ENCODE results near the gene SLC44A1. TPM values are rescaled to one million over a fixed set of nuclear protein-coding genes. Genes with fewer than 3 reads are reported as not detected.

SLC44A1 gene
- total and polyA plus RNA-seq, 2 donors from 2014 or later = 17.4 to 42.3 TPM

DNA sequence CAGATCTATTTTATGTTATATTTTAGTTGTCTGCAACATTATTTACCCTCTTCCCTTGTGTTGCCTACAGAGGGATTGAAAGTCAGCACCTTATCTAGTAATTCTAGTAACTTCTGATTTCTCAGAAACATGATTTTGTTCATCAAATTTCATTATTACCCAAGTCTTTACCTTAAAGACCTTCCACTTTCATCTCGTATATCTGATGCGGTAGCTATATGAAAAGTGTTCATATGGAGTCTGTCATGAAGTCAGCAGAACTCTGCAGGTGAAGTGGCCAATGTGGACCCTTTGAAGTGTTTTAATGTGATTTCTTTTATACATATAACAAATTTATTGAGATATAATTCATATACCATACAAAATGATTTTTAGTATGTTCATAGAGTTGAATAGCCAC is 40.0 kb downstream of the SLC44A1 start:
- no peaks in the 10 kb centered on the region for H3K9me3 ChIP-seq (ENCODE audit: control insufficient read depth in 2 of 3, insufficient read depth in 1 of 3, low read length in 3 of 3)
- no peak for FAIRE-seq
- no peaks in the 10 kb centered on the region for H3K27me3 ChIP-seq (ENCODE audit: control insufficient read depth, insufficient read depth, low read length)
- H3K36me3 ChIP-seq (ENCODE audit: control insufficient read depth in 2 of 3, insufficient read depth in 3 of 3, low read length in 3 of 3) = no peaks in the 10 kb centered on the region
- H3K27ac ChIP-seq (ENCODE audit: low read depth in 2 of 2, low read length in 2 of 2) = no peak overlapping the region
- DNase-seq = no peak
- H3K4me3 ChIP-seq (ENCODE audit: low read length in 3 of 3) = no peak overlapping the region
- TF ChIP-seq CTCF (IDR thresholded peaks at IDR 0.05; ENCODE audit: borderline replicate concordance, extremely low read depth, insufficient read depth) = no peak
- H3K4me1 ChIP-seq (ENCODE audit: control insufficient read depth in 2 of 3, insufficient read depth in 2 of 3, low read depth in 1 of 3, low read length in 3 of 3) = no peaks in the 10 kb centered on the region
- no peak overlapping the region for H3K9ac ChIP-seq (ENCODE audit: low read length in 3 of 3)
- intact Hi-C loops (cut with DNase I) = no loop called here

GRCh38 chr9:105286098-105286497 is 41.6 kb downstream of the SLC44A1 start:
- no peak overlapping the region for H3K9ac ChIP-seq (ENCODE audit: low read length in 3 of 3)
- DNase-seq (no peak), FAIRE-seq (no peak)
- no peak for TF ChIP-seq CTCF (IDR thresholded peaks at IDR 0.05; ENCODE audit: borderline replicate concordance, extremely low read depth, insufficient read depth)
- intact Hi-C loops (cut with DNase I) = no loop called here
- no peaks in the 10 kb centered on the region for H3K9me3 ChIP-seq (ENCODE audit: control insufficient read depth in 2 of 3, insufficient read depth in 1 of 3, low read length in 3 of 3)
- no peaks in the 10 kb centered on the region for H3K36me3 ChIP-seq (ENCODE audit: control insufficient read depth in 2 of 3, insufficient read depth in 3 of 3, low read length in 3 of 3)
- no peaks in the 10 kb centered on the region for H3K27me3 ChIP-seq (ENCODE audit: control insufficient read depth, insufficient read depth, low read length)
- no peak overlapping the region for H3K27ac ChIP-seq (ENCODE audit: low read depth in 2 of 2, low read length in 2 of 2)
- H3K4me1 ChIP-seq (ENCODE audit: control insufficient read depth in 2 of 3, insufficient read depth in 2 of 3, low read depth in 1 of 3, low read length in 3 of 3) = no peaks in the 10 kb centered on the region
- H3K4me3 ChIP-seq (ENCODE audit: low read length in 3 of 3) = no peak overlapping the region

- Histone ChIP-seq H3K27ac (ENCODE audit: low read depth in 2 of 2, low read length in 2 of 2) (no peak overlapping the region), H3K4me1 (ENCODE audit: control insufficient read depth in 2 of 3, insufficient read depth in 2 of 3, low read depth in 1 of 3, low read length in 3 of 3) (no peaks in the 10 kb centered on the region), H3K27me3 (ENCODE audit: control insufficient read depth, insufficient read depth, low read length) (no peaks in the 10 kb centered on the region), H3K9ac (ENCODE audit: low read length in 3 of 3) (no peak overlapping the region), H3K4me3 (ENCODE audit: low read length in 3 of 3) (no peak overlapping the region), H3K9me3 (ENCODE audit: control insufficient read depth in 2 of 3, insufficient read depth in 1 of 3, low read length in 3 of 3) (no peaks in the 10 kb centered on the region), H3K36me3 (ENCODE audit: control insufficient read depth in 2 of 3, insufficient read depth in 3 of 3, low read length in 3 of 3) (no peaks in the 10 kb centered on the region)
- TF ChIP-seq CTCF (IDR thresholded peaks at IDR 0.05; ENCODE audit: borderline replicate concordance, extremely low read depth, insufficient read depth) = no peak
- FAIRE-seq (no peak), DNase-seq (no peak)
- intact Hi-C loops (cut with DNase I) = no loop called here
Observed at GRCh38 chr9:105289305-105289704, 44.9 kb downstream of the SLC44A1 start.

GRCh38 chr9:105290418-105290817 is 46.0 kb downstream of the SLC44A1 start:
- no peak for DNase-seq
- TF ChIP-seq CTCF (IDR thresholded peaks at IDR 0.05; ENCODE audit: borderline replicate concordance, extremely low read depth, insufficient read depth) = no peak

More at GRCh38 chr9:105290418-105290817, 46.0 kb downstream of the SLC44A1 start:
- Histone ChIP-seq H3K9me3 (ENCODE audit: control insufficient read depth in 2 of 3, insufficient read depth in 1 of 3, low read length in 3 of 3) (no peaks in the 10 kb centered on the region), H3K27me3 (ENCODE audit: control insufficient read depth, insufficient read depth, low read length) (no peaks in the 10 kb centered on the region), H3K4me1 (ENCODE audit: control insufficient read depth in 2 of 3, insufficient read depth in 2 of 3, low read depth in 1 of 3, low read length in 3 of 3) (no peaks in the 10 kb centered on the region), H3K27ac (ENCODE audit: low read depth in 2 of 2, low read length in 2 of 2) (no peak overlapping the region), H3K36me3 (ENCODE audit: control insufficient read depth in 2 of 3, insufficient read depth in 3 of 3, low read length in 3 of 3) (no peaks in the 10 kb centered on the region), H3K4me3 (ENCODE audit: low read length in 3 of 3) (no peak overlapping the region), H3K9ac (ENCODE audit: low read length in 3 of 3) (no peak overlapping the region)
- intact Hi-C loops (cut with DNase I) = no loop called here
- no peak for FAIRE-seq
